Motor neuron (in vitro differentiated cells): Measurements from ENCODE around the gene MYL9. TPM values are rescaled to one million over a fixed set of nuclear protein-coding genes. Genes with fewer than 3 reads are reported as not detected.

Experiments used
- ATAC-seq, 8 experiments: fragments of 200-7000 bp; cut with Tn5 transposase; replicated peaks in 6 of 8; 2 replicates each; pipeline ENCODE4 v1.8.0; 2021; ENCODE audit warnings: mild to moderate bottlenecking in 8 of 8, moderate library complexity in 8 of 8
- H3K27ac ChIP-seq, 2 donors: fragments of 250-450 bp; sonication (Bioruptor Pico); 2 replicates each; pipeline ENCODE4 v1.9.0; 2021; ENCODE audit warnings: antibody characterized with exemption in 2 of 2, mild to moderate bottlenecking in 2 of 2, moderate library complexity in 1 of 2
- H3K4me1 ChIP-seq, 2 donors: fragments of 250-450 bp; sonication (Bioruptor Pico); replicated peaks in 1 of 2; 2 replicates each; pipeline ENCODE4 v1.6.1; 2021; ENCODE audit warnings: antibody characterized with exemption in 2 of 2, mild to moderate bottlenecking in 2 of 2, moderate library complexity in 1 of 2
- H3K4me3 ChIP-seq, 5 donors: fragments of 250-450 bp; sonication (Bioruptor Pico); 2 replicates each; pipeline ENCODE4 v1.9.0; 2021; ENCODE audit warnings: antibody characterized with exemption in 5 of 5, mild to moderate bottlenecking in 5 of 5, moderate library complexity in 4 of 5
- WGBS, 10 experiments: fragments of 450-650 bp; shearing (Covaris generic); methylation state at CpG; one replicate each; pipeline ENCODE4 v1.0.0; 2022; 5-methylcytosine and 5-hydroxymethylcytosine counted together
- in situ Hi-C, 9 experiments: fragments of 400-800 bp; cut with MboI; loops; one replicate each; pipeline ENCODE4 v1.15.0; 2021; ENCODE audit warnings: low sequenced_read_pairs in 9 of 9, low pct_unique_long_range_greater_than_20kb in 2 of 9; ENCODE audit not compliant: unreplicated experiment in 9 of 9
- total RNA-seq, 8 experiments: library from RNA; unstranded; fragments of 300-600 nt; gene quantifications; 2 replicates each; pipeline versions ENCODE4 v1.2.3 to v1.2.4, GENCODE V29; 2022

The MYL9 gene
- 100 to 1,000 TPM in 2 of 8 experiments, 10 to 100 TPM in 2, 1 to 10 TPM in 1, under 1 TPM in 3; 0.05 to 240 (median 8.8) TPM for total RNA-seq

DNA sequence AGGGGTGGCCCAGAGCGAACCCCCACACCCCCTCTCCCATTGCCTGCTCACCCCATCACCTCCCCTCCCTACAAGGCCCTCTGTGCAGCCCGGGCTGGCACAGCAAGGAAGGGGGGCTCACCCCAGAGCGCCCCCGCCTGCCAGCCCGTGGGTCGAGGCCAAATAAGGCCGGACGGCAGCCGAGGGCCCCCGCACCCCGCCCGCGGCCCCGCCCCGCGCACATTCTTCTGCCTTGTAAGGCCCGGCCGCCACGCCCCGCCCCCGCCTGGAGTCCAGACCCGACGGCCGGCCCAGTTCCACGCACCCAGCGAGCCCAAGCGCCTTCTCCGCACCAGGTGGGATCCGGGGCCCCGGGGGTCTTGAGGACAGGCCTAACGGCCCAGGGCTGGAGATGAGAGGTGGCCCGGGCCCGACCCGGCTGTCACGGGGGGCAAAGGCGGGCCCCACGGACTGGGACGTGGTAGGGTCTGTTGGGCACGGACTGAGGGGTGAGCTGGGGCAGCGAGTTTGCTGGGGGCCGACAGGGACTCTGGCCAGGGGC is at the start of gene MYL9:
Gene MYL9 (plus strand): TSS at position 293 of the 541 bp plus-strand sequence. CDS start 3,366 bp downstream, outside the sequence.
- no CpG with 5 or more reads among the region's 41 CpGs for WGBS, 10 experiments
- no peak within 1 kb of the TSS for H3K27ac ChIP-seq

DNA sequence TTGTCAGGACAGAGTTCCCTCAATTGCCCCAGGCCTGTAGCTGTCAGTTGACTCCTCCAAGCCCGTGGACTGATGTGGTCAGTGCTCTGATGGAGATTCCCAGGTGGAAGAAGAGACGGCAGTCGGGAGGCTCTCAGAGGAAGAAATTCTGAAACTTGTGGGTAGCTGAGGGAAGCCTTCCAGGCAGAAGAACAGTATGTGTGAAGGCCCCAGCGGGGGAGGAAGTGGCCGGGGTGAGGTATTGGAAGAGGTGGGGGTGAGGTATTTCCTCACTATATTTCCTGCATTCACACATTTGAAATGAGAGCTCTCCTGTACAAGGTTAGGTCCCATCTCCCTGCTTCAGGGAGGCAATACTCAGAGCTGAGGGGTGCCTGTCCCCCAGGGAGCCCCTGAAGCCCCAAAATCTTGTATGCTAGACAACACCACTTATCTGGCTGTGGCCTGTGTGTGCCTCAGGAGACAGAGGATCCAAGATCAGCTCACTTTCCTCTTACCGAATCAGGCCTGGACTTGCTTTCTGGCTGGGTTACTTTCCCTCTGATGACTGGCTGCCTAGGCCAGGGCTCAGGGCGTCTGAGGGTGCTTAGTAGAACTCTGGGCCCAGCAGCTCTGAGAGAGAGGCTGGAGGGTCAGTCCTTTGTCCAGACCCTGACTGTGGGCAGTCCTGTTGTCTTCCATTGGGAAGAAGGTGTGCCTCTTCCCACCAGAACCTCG is 49.3 kb upstream of the MYL9 start:
- no peak overlapping the region for H3K27ac ChIP-seq
- no peak for ATAC-seq

More for the DNA sequence above, at the start of gene MYL9:
- Histone ChIP-seq H3K4me1 (peaks cover 8 to 13% of the 10 kb centered on the region in 2 donors), H3K4me3 (no peak within 1 kb of the TSS)
- ATAC-seq, result peak; percentile 31 to 69 (median 66)
- in situ Hi-C loops, result no loop called here

DNA sequence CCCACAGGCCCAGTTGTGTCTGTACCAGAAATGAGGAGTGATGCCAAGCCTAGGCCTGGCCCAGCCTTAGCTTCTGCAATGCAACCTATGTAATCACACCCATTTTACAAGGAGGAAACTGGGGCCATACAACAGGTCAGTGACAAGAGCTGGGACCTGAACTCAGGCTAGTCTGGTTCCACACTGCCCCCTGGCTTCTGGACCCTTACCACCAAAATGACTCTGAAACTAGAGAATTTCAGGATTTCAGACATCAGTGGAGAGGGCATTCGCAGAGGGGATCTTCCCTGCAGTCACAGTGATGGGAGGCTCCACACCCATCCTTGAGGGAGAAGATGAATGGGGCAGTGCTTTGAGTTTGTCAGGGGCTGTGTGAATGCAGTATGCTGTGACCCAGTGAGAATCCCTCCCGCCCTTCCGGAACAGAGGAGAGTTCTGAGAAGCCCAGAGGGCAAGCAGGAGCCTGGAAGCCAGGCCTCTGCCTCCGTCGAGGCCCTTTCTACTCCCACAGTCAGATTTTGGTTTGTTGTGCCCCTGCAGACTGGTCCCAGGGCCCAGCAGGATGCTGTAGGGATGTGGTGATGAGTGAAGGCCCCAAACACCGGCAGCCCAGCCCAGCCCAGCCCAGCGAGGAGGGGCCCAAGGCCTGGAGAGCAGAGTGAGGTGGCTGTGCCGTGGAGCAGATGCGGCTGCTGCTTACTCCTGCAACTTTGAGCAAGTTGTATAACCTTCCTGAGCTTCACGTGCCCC is 48.1 kb upstream of the MYL9 start:
- Histone ChIP-seq H3K27ac (no peak overlapping the region), H3K4me3 (no peak overlapping the region), H3K4me1 (peaks cover 0 to 4% of the 10 kb centered on the region in 2 donors)
- in situ Hi-C loops, result no loop called here
- peak in 6 of 8 experiments; percentile 10 to 58 (median 28) for ATAC-seq
- 26 to 100% (median 85%) methylated on average over 1 to 4 of the region's 10 CpGs; no CpG with 5 or more reads in 4 of the 10 experiments for WGBS, 10 experiments

More for the DNA sequence above, 49.3 kb upstream of the MYL9 start:
- H3K4me3 ChIP-seq, result no peak overlapping the region
- H3K4me1 ChIP-seq, result peaks cover 0 to 4% of the 10 kb centered on the region in 2 donors
- in situ Hi-C loops, result no loop called here
- 27 to 100% (median 90%) methylated on average over 1 to 3 of the region's 8 CpGs; no CpG with 5 or more reads in 4 of the 10 experiments for WGBS, 10 experiments

DNA sequence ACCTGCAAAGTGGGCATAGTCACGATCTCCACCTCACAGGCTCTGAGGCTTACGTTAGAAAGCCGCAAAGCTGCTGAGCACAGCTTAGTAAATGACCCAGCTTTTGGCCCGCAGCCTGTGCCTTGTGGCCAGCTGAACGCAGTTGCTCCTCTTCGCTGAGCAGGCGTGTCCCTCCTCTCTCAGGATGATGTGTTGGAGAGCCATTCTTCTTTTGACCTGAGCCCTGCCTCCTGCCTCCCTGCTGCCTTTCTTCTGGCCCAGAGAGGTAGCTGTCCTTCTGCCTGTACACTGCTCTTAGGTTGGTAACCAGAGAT is 47.6 kb upstream of the MYL9 start:
- Histone ChIP-seq H3K4me1 (peaks cover 0 to 4% of the 10 kb centered on the region in 2 donors), H3K4me3 (no peak overlapping the region), H3K27ac (no peak overlapping the region)
- ATAC-seq, result peak in 4 of 8 experiments; percentile 6 to 79 (median 37)
- WGBS, 10 experiments, result 12 to 91% (median 20%) methylated on average over 1 to 4 of the region's 7 CpGs; no CpG with 5 or more reads in 7 of the 10 experiments
- in situ Hi-C loops, result no loop called here

DNA sequence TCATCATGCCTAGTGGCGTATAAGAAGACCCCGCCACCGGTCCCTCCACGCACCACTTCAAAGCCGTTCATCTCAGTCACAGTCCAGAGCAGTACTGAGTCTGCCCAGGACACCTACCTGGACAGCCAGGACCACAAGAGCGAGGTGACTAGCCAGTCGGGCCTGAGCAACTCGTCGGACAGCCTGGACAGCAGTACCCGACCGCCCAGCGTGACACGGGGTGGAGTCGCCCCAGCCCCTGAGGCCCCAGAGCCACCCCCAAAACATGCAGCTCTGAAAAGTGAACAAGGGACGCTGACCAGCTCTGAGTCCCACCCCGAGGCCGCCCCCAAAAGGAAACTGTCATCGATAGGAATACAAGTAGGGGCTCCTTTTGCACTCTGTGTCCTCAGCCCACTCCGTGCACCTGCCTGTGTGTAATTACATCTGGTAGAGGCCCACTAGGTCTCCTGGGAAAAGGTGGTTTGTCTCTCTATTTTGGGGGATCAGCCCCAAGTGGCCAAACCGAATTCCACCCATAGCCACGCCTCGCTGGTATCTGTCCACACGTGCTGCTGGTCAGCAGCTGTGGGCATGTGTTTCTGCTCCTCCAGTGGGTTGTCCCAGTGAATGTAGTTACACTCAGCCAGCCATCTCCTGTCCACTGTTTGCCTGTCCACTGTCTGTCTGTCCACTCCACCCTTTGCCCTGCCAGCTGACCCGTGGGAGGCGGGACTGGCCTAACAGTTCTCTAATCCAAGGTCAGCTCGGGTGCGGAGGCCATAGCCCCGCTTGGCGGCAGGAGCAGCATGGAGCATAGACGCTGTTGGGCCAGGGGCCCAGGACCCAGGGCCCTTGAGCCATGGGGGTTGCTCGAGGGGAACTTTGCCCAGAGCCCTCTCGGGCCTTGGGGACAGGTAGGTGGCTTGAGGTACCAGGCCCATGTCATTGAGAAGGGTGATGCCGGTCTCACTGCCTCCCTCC is 44.3 kb upstream of the MYL9 start:
- WGBS, 10 experiments, result 93 to 100% (median 99%) methylated on average over 1 to 15 of the region's 33 CpGs; no CpG with 5 or more reads in 4 of the 10 experiments
- no peak for ATAC-seq
- in situ Hi-C loops, result no loop called here
- peaks cover 0 to 4% of the 10 kb centered on the region in 2 donors for H3K4me1 ChIP-seq
- H3K4me3 ChIP-seq, result no peak overlapping the region
- no peak overlapping the region for H3K27ac ChIP-seq

DNA sequence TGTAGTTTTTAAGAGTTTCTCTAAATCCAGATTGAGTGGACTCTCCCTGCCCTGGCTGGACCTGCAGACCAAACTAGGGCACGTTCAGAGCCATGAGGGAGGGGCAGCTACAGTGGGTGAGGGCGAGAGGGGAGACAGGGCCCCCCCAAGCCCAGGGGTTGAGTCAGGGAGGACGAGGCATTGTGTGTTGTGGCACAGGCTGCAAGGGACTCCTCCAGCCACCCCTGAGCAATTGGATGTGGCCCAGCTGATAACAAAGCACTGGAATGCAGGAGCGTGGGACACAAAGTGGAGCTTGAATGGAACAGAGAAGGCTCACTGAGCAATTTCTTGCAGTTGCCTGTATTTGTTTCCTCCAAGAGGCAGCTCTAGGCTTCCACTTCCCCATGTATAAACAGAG is 43.5 kb upstream of the MYL9 start:
- peaks cover 0 to 4% of the 10 kb centered on the region in 2 donors for H3K4me1 ChIP-seq
- no peak overlapping the region for H3K4me3 ChIP-seq
- 28 to 92% (median 58%) methylated on average over 2 to 3 of the region's 4 CpGs; no CpG with 5 or more reads in 6 of the 10 experiments for WGBS, 10 experiments
- H3K27ac ChIP-seq, result no peak overlapping the region
- ATAC-seq, result peak in 5 of 8 experiments; percentile 73 to 90 (median 86)
- in situ Hi-C loops, result no loop called here

DNA sequence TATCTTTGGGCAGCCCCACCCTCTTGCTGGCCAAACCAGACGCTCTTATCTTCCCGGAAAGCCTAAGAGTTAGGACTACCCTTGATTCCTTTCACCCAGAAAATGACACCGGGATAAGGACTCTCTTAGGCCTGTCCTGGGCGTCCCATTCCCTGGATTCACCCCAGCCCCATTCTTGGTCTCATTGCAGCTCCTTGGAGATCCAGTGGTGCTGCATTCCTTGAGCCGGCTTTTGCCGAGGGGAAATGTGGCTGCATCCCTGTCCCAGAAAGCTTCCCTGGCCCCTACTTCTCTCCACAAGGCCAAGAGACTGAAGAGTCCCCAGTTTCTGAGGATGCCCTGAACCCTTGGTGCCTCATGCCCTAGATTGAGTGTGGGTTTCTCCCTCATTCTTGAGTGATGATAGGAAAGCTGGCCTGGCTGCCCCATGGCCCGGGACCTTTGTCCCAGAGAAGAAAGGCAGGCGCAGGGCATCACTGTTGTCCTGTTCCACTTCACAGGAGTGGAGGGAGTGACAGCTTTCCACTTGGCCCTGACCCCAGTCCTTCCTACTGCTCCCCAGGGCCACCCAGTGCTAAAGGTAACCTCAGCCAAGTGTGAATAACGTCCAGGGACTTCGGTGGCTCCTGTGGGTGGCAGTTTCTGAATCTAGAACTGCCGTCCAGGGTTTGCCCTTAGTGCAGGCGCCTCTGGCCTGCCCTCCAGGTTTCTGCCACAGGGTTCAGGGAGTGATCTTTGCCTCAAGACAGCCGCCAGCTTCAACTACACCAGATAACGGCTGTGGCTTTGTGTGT is 42.7 kb upstream of the MYL9 start:
- peaks cover 0 to 4% of the 10 kb centered on the region in 2 donors for H3K4me1 ChIP-seq
- ATAC-seq, result no peak
- H3K4me3 ChIP-seq, result no peak overlapping the region
- 20 to 100% (median 94%) methylated on average over 1 to 6 of the region's 14 CpGs; no CpG with 5 or more reads in 1 of the 10 experiments for WGBS, 10 experiments
- in situ Hi-C loops, result no loop called here
- H3K27ac ChIP-seq, result no peak overlapping the region

DNA sequence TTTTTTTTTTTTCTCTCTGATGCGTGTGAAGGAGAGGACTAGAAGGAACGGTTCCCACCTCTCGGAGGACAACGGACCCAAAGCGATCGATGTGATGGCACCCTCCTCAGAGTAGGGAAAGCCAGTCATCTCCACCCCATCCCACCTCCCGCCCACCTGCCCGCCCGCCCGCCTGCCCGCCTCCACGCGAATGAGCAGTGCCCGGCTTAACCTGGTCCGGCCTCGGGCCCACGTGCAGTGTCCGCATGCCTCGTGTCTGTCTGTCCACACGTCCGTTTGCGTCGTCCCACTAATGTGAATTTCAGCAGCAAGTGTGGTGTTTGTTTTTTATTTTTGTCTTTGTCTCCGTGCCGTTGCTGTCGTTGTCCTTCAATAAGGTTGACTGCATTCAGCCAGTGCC is 42.1 kb upstream of the MYL9 start:
- 80 to 100% (median 95%) methylated on average over 1 to 11 of the region's 26 CpGs; no CpG with 5 or more reads in 7 of the 10 experiments for WGBS, 10 experiments
- peaks cover 0 to 4% of the 10 kb centered on the region in 2 donors for H3K4me1 ChIP-seq
- in situ Hi-C loops, result no loop called here
- no peak overlapping the region for H3K4me3 ChIP-seq
- H3K27ac ChIP-seq, result no peak overlapping the region
- ATAC-seq, result no peak

DNA sequence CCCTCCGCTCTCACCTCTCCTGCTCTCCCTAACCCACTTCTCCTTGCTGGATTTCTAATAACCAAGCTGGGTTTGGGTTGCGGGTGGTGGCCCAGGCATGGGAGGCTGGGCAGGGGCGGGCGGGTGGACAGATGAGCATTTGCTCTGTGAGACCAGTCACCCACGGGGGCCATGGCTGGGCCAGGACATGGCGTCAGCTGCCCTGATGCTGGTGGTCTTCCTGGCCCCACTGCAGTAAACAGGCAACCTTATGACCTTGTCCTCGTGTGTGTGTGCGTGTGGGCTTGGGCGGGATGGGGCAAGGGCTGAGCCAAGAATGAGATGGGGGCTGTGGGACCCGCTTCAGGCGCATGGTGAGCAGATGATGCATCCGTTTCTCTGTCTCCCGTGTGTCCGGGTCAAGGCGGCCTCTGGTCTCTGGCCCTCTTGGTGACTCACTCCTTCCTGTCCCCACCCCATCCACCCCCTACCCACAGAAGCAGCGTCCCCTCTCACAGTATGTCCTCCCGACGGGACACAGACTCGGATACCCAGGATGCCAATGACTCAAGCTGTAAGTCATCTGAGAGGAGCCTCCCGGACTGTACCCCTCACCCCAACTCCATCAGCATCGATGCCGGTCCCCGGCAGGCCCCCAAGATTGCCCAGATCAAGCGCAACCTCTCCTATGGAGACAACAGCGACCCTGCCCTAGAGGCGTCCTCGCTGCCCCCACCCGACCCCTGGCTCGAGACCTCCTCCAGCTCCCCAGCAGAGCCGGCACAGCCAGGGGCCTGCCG is 41.4 kb upstream of the MYL9 start:
- in situ Hi-C loops, result no loop called here
- peak in 1 of 8 experiments; percentile 13 for ATAC-seq
- no peak overlapping the region for H3K27ac ChIP-seq

DNA sequence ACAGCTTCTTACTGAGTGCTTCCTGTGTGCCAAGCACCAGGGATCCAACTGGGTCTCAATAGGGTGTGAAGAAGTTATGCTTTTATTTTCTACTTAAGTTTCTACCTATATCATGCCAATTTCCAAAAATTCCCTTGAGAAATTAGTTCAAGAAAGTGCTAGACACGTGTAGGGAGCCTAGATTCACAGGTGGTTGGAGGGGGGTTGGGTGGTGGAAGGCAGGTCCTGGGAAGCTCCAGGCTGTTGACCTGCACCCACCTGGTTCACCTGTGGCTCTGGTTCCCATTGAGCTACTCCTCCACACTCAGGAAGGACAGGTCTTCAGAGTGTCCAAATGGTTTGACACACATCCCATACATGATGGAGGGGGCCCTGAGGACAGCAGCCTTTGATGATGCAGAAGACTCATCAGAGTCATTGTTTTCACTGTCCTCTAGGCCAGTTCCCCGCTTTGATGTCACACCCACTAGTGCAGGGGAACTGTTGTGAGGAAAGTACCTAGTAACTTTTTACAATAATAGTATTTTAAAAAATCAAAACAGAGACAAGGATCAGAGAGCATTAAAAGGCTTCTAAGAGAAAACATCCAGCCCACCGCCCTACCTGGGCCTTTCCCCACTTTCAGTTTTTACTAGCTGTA is 39.8 kb upstream of the MYL9 start:
- Histone ChIP-seq H3K4me3 (no peak overlapping the region), H3K27ac (no peak overlapping the region), H3K4me1 (no peaks in the 10 kb centered on the region)
- in situ Hi-C loops, result no loop called here
- no peak for ATAC-seq
- 71 to 100% (median 96%) methylated on average over 1 to 2 of the region's 3 CpGs; no CpG with 5 or more reads in 4 of the 10 experiments for WGBS, 10 experiments

More for the DNA sequence above, 41.4 kb upstream of the MYL9 start:
- Histone ChIP-seq H3K4me1 (no peaks in the 10 kb centered on the region), H3K4me3 (no peak overlapping the region)
- 20 to 100% (median 100%) methylated on average over 1 of the region's 31 CpGs; no CpG with 5 or more reads in 7 of the 10 experiments for WGBS, 10 experiments

DNA sequence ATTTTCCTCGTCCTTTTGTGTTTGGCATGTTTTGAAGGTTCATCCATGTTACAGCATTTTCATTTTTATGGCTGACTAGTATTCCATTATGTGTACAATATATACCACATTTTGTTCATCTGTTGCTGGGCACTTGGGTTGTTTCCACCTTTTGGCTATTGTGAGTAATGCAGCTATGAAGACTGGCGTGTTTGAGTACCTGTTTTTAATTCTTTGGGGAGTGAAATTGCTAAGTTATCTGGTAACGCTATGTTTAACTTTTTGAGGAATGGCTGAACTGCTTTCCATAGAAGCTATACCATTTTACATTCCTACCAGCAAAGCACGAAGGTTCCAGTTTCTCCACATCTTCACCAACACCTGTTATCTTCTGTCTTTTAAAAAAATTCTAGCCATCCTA is 37.0 kb upstream of the MYL9 start:
- in situ Hi-C loops, result no loop called here
- no peak overlapping the region for H3K4me3 ChIP-seq
- 82 to 100% (median 100%) methylated on average over 1 to 4 of the region's 4 CpGs; no CpG with 5 or more reads in 1 of the 10 experiments for WGBS, 10 experiments
- no peak for ATAC-seq
- H3K4me1 ChIP-seq, result no peaks in the 10 kb centered on the region
- H3K27ac ChIP-seq, result no peak overlapping the region
